ENCODE data around the gene MAP2K5.

- TF ChIP-seq CTCF (IDR thresholded peaks at IDR 0.05; ENCODE audit: low read length) (no peak), EZH2 (optimal IDR thresholded peaks at IDR 0.05; ENCODE audit: low read depth, low read length) (no peak)
Measured at GRCh38 chr15:67824976-67825880, 282.7 kb downstream of the MAP2K5 start, which contains the start of gene SKOR1.

Measured in MM.1S (cell line).